Small intestine (tissue), 7 donors: ENCODE results near the gene TSPAN18. TPM values are rescaled to one million over a fixed set of nuclear protein-coding genes. Genes with fewer than 3 reads are reported as not detected.
A peak's percentile ranks its signal among the peaks of the same experiment; 100 is the strongest.

ENCODE experiments used
- DNase-seq, 2 donors: peaks; one replicate each; pipeline versions ENCODE4 v3.0.0 to v3.0.0-alpha.2; 2013
- FAIRE-seq: peaks from 2 replicates; lab custom pipeline; 2012; peaks lifted over from hg19 to GRCh38; lab: Jason Lieb, UNC
- H3K27ac ChIP-seq, 3 donors: one replicate each; pipeline ENCODE4 v1.5.1; 2013; ENCODE audit warnings: low read length in 2 of 3, mild to moderate bottlenecking in 2 of 3, control low read depth in 1 of 3, inconsistent platforms in 1 of 3, low read depth in 1 of 3, moderate library complexity in 1 of 3
- H3K27me3 ChIP-seq, 3 donors: one replicate each; pipeline ENCODE4 v1.6.1; 2013; ENCODE audit warnings: low read length in 3 of 3, inconsistent platforms in 1 of 3; ENCODE audit not compliant: control insufficient read depth in 3 of 3, insufficient read depth in 3 of 3
- H3K36me3 ChIP-seq, 3 donors: one replicate each; pipeline ENCODE4 v1.6.1; 2013; ENCODE audit warnings: low read length in 3 of 3, inconsistent platforms in 1 of 3, low read depth in 1 of 3, mild to moderate bottlenecking in 1 of 3, moderate library complexity in 1 of 3; ENCODE audit not compliant: control insufficient read depth in 3 of 3, insufficient read depth in 2 of 3
- H3K4me1 ChIP-seq, 3 donors: one replicate each; pipeline ENCODE4 v1.6.1; 2013; ENCODE audit warnings: low read length in 2 of 3, inconsistent platforms in 1 of 3, low read depth in 1 of 3, mild to moderate bottlenecking in 1 of 3, moderate library complexity in 1 of 3; ENCODE audit not compliant: control insufficient read depth in 3 of 3, insufficient read depth in 2 of 3
- H3K4me3 ChIP-seq, 3 donors: one replicate each; pipeline ENCODE4 v1.5.1; 2013; ENCODE audit warnings: low read length in 3 of 3, control low read depth in 1 of 3, inconsistent platforms in 1 of 3, low read depth in 1 of 3, mild to moderate bottlenecking in 1 of 3, moderate library complexity in 1 of 3
- H3K9me3 ChIP-seq, 2 donors: one replicate each; pipeline ENCODE4 v1.6.1; 2013; ENCODE audit warnings: low read depth in 1 of 2, low read length in 1 of 2; ENCODE audit not compliant: control insufficient read depth in 2 of 2, insufficient read depth in 1 of 2
- WGBS, 3 donors: extraction: QIAGEN DNeasy Blood & Tissue Kit; methylation state at CpG; one replicate each; pipeline ENCODE4 v1.1.7; 2013; 5-methylcytosine and 5-hydroxymethylcytosine counted together
- polyA plus RNA-seq, 4 donors: library from polyadenylated mRNA; stranded (reverse) in 3 of 4; unstranded in 1 of 4; fragments of 200-250 nt in 3 of 4; fragments of 120-200 nt in 1 of 4; gene quantifications; one replicate each; pipeline versions ENCODE4 v1.2.1 to v1.2.3, GENCODE V29; 2013
- donor health status: healthy with polysubstance abuse.
- donor health status: control.
- donor health status: control.
- donor health status: Bipolar disorder and iron deficiency.
- donor health status: healthy.

TSPAN18 gene
- polyA plus RNA-seq, 4 donors, result 1.1 to 45.2 (median 8.8) TPM; not detected in 1

DNA sequence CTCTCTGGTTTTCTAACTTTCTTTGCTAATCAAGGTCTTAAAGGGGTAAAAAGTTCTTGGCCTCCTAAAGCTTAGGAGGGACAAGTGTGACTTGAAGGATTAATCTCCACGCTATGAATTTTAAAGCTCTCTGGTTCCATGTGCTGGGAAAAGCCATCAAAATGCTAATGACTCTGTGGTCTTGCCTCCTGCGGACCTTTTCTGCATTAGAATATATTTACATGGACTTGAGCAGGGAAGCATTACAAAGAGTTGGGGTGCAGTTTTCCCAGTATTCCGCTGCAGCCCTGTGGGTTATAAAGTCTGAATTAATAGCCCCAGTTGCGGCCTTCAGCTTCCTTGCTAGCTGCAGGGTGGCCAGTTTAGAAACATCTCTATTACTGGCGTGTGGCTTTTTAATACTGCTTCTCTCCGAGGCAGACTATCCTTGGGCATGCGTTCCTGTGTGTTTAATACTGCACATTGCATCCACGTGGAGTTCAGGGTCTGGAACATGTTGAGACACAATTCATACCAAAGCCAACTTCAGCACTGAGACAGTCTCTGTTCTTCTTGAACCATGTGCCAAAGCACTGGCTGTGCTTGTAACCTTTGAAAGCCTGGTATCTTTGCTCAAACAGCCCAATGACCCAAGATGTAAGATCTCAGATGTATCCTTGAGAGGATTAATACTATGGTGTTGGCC, 27.3 kb downstream of the TSPAN18 start:
- H3K4me3 ChIP-seq, result no peak overlapping the region
- no peaks in the 10 kb centered on the region for H3K9me3 ChIP-seq
- no peak for FAIRE-seq
- 82 to 90% (median 82%) methylated on average over 8 of the region's 8 CpGs for WGBS, 3 donors
- no peak overlapping the region for H3K27ac ChIP-seq
- DNase-seq, result no peak
- peaks cover 0 to 19% (median 0%) of the 10 kb centered on the region in 3 donors for H3K4me1 ChIP-seq
- no peaks in the 10 kb centered on the region for H3K36me3 ChIP-seq
- no peaks in the 10 kb centered on the region for H3K27me3 ChIP-seq

DNA sequence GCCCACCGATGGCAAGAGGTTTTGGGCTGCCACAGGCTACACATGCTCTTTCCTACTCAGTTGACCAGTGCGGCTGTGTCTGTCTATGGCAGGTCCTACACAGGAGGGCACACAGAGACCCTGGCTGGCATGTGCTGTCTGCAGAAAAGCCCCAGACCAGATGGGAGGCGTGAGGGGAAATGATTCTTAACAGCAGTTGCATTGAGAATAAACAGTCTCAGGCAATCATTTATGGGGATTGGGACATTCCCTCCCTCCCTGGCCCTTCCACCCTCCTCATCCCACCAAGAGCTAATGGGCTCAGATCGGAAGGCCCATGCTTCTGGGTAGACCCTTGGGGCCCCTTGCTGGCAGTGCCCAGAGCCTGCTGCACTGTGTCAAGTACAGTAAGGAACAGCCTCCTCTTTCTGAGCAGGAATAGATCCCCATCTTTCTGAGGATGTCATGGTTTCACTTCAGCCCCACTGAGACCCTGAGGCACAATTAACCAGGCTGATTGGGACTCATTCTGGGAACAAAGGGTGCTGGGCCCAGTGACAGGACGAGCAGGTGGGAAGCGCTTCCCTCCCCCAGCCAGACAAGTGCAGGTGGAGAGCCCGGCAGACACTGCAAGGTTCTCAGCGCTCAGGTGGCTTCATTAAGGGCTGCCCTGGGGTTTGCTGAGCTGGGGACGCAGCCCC, 28.3 kb downstream of the TSPAN18 start:
- DNase-seq, result no peak
- peaks cover 0 to 19% (median 0%) of the 10 kb centered on the region in 3 donors for H3K4me1 ChIP-seq

DNA sequence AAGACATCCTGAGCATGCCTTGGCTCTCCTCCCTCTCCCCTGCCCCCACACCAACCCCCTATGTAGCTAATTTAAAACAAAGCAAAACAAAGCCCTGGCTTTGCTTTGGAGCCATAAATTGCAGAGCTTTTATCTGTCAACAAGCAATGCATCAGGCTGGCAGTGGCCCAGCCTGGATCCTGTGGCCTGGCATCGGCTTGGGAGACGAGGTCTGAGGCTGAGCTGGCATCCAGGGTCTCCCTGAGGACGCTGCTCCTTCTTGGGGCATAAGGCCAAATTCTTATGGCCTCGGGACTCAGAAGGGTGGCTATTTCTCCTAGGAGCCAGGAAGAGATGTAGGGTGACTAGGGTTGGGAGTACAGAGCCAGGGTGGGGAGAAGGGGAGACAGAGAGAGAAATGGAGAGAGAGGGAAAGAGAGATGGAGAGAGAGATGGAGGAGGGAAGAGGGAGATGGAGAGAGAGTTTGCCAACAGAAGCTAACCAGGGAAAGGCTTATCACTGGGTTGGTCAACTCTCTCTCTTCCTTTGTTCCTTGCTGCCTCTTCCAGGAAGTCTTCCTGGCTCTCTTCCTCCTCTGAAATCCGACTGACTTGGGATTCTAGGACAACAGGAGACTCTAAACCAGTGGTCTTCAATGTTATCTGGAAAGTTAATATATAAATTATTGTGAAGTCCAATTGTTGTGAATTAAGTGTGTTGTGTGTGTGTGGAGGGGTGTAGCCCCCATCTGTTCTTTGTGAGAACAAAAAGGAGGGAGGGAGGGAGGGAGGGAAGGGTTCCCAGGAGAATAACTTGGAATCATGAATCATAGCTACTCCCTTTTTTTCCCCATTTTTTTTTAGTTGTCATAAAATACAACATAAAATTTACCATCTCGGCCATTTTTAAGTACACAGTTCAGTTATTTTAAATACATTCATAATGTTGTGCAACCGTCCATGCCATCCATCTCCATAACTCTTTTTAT, 29.1 kb downstream of the TSPAN18 start:
- WGBS, 3 donors, result 41 to 48% (median 45%) methylated on average over 7 of the region's 7 CpGs
- Histone ChIP-seq H3K4me1 (peaks cover 0 to 16% (median 0%) of the 10 kb centered on the region in 3 donors), H3K27me3 (no peaks in the 10 kb centered on the region), H3K9me3 (no peaks in the 10 kb centered on the region), H3K4me3 (no peak overlapping the region), H3K27ac (peak overlapping the region in 2 of 3 donors; percentile 14 to 42), H3K36me3 (no peaks in the 10 kb centered on the region)
- FAIRE-seq, result no peak
- DNase-seq, result no peak

More for the DNA sequence above, 28.3 kb downstream of the TSPAN18 start:
- Histone ChIP-seq H3K36me3 (no peaks in the 10 kb centered on the region), H3K27me3 (no peaks in the 10 kb centered on the region), H3K27ac (peak overlapping the region in 1 of 3 donors; percentile 42), H3K9me3 (no peaks in the 10 kb centered on the region), H3K4me3 (no peak overlapping the region)
- no peak for FAIRE-seq
- 53 to 63% (median 60%) methylated on average over 9 of the region's 9 CpGs for WGBS, 3 donors

- no peaks in the 10 kb centered on the region for H3K27me3 ChIP-seq
- no peak for FAIRE-seq
These were observed 32.2 kb downstream of the TSPAN18 start for GRCh38 chr11:44758983-44759382.

GRCh38 chr11:44759743-44760476, 33.1 kb downstream of the TSPAN18 start:
- 87 to 92% (median 90%) methylated on average over 3 of the region's 3 CpGs for WGBS, 3 donors
- H3K27me3 ChIP-seq, result no peaks in the 10 kb centered on the region
- DNase-seq (no peak), FAIRE-seq (no peak)
- H3K27ac ChIP-seq, result peak overlapping the region in 1 of 3 donors; percentile 33
- no peaks in the 10 kb centered on the region for H3K9me3 ChIP-seq
- peaks cover 0 to 9% (median 0%) of the 10 kb centered on the region in 3 donors for H3K36me3 ChIP-seq
- peaks cover 0 to 34% (median 4%) of the 10 kb centered on the region in 3 donors for H3K4me1 ChIP-seq
- H3K4me3 ChIP-seq, result no peak overlapping the region

More at GRCh38 chr11:44758983-44759382, 32.2 kb downstream of the TSPAN18 start:
- H3K27ac ChIP-seq, result no peak overlapping the region
- H3K4me1 ChIP-seq, result peaks cover 0 to 36% (median 4%) of the 10 kb centered on the region in 3 donors
- H3K4me3 ChIP-seq, result no peak overlapping the region
- WGBS, 3 donors, result 88 to 96% (median 95%) methylated on average over 4 of the region's 4 CpGs
- DNase-seq, result no peak
- no peaks in the 10 kb centered on the region for H3K9me3 ChIP-seq
- peaks cover 0 to 3% (median 0%) of the 10 kb centered on the region in 3 donors for H3K36me3 ChIP-seq

GRCh38 chr11:44760477-44760872, 33.7 kb downstream of the TSPAN18 start:
- FAIRE-seq, result no peak
- peaks cover 0 to 14% (median 0%) of the 10 kb centered on the region in 3 donors for H3K36me3 ChIP-seq
- no peak overlapping the region for H3K4me3 ChIP-seq
- peaks cover 0 to 31% (median 4%) of the 10 kb centered on the region in 3 donors for H3K4me1 ChIP-seq
- H3K9me3 ChIP-seq, result no peaks in the 10 kb centered on the region
- H3K27ac ChIP-seq, result no peak overlapping the region
- 33 to 55% (median 52%) methylated on average over 1 of the region's 1 CpG for WGBS, 3 donors
- no peaks in the 10 kb centered on the region for H3K27me3 ChIP-seq
- no peak for DNase-seq

DNA sequence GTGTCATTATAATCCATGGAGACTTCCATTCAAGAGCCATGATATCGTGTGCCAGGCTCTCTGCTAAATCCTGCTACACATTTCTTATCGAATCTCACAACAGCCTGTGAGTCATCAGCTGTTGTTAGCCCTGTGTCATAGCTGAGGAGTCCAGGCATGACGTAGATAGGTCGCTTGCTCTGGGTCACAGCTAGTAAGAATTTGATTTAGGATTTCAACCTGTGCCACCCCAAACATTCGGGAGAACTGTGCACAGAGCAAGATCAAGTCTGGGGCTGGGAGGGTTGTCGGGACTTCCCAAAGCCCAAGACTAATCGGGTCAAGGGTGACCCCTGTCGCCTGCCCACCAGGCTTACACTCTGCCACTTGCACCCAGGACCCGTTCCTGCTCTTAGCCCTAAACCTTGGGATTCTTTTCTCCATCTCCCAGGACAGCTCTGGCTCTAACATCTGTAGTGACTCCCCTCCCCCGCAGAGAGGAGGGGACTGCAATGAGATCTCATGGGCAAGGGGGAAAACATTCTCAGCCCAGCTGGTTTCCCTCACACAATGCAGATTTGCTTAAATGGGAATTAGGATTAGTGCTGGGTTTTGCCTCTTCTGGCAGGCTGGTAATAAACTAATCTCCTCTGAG, 34.3 kb downstream of the TSPAN18 start:
- WGBS, 3 donors, result 18 to 43% (median 27%) methylated on average over 10 of the region's 10 CpGs
- H3K4me1 ChIP-seq, result peaks cover 0 to 30% (median 4%) of the 10 kb centered on the region in 3 donors
- H3K27me3 ChIP-seq, result no peaks in the 10 kb centered on the region
- H3K9me3 ChIP-seq, result no peaks in the 10 kb centered on the region
- DNase-seq (peak; percentile 77 to 90), FAIRE-seq (no peak)
- peak overlapping the region in 2 of 3 donors; percentile 19 to 67 for H3K27ac ChIP-seq
- no peak overlapping the region for H3K4me3 ChIP-seq
- peaks cover 0 to 18% (median 0%) of the 10 kb centered on the region in 3 donors for H3K36me3 ChIP-seq
